Adrenal gland (tissue), 12 donors: ENCODE measurements around the gene PRDM15. TPM values are rescaled to one million over a fixed set of nuclear protein-coding genes. Genes with fewer than 3 reads are reported as not detected.

Source experiments
- DNase-seq, 7 donors: peaks; one replicate each; pipeline ENCODE4 v3.0.0-alpha.2; 2019 to 2020
- H3K27ac ChIP-seq, 5 donors: fragments of 200-600 bp; sonication (generic) in 4 of 5; 1 replicate in 3 of 5; 2 replicates in 2 of 5; pipeline versions ENCODE4 v1.5.1 to v1.8.0; 2016 to 2020; ENCODE audit warnings: mild to moderate bottlenecking in 1 of 5
- H3K27me3 ChIP-seq: fragments of 200-600 bp; 2 replicates; pipeline ENCODE4 v1.8.0; 2021
- H3K36me3 ChIP-seq, 2 donors: fragments of 200-600 bp; replicated peaks in 1 of 2; 1 replicate in 1 of 2; 2 replicates in 1 of 2; pipeline versions ENCODE4 v1.5.1 to v1.8.0; 2018 to 2022
- H3K4me1 ChIP-seq, 2 donors: fragments of 200-600 bp; replicated peaks in 1 of 2; 1 replicate in 1 of 2; 2 replicates in 1 of 2; pipeline versions ENCODE4 v1.5.1 to v1.8.0; 2018 to 2021
- H3K4me3 ChIP-seq, 4 donors: fragments of 200-600 bp; sonication (generic) in 3 of 4; one replicate each; pipeline ENCODE4 v1.5.1; 2016 to 2018
- H3K9me3 ChIP-seq, 3 donors: fragments of 200-600 bp; sonication (generic) in 1 of 3; replicated peaks in 1 of 3; 1 replicate in 2 of 3; 2 replicates in 1 of 3; pipeline versions ENCODE4 v1.5.1 to v1.8.0; 2016 to 2021
- POLR2A ChIP-seq, 2 donors: fragments of 450-650 bp; IDR thresholded peaks; one replicate each; pipeline ENCODE4 v1.6.1; 2017; ENCODE audit warnings: antibody characterized with exemption in 2 of 2, mild to moderate bottlenecking in 2 of 2, moderate library complexity in 1 of 2
- WGBS, 4 donors: extraction: QIAGEN DNeasy Blood & Tissue Kit in 2 of 4; methylation state at CpG; one replicate each; pipeline versions ENCODE4 v1.1.5 to v1.1.7; 2013 to 2017; 5-methylcytosine and 5-hydroxymethylcytosine counted together
- intact Hi-C, 2 donors: fragments of 100-400 bp; cut with DNase I; formaldehyde crosslinking; loops; one replicate each; pipeline versions ENCODE4 v1.14.1 to v1.15.0; 2022 to 2023
- polyA plus RNA-seq, 3 donors: library from polyadenylated mRNA; stranded (reverse); fragments of 200-250 nt in 2 of 3; fragments of 350-450 nt in 1 of 3; fragmentation: Illumina TruSeq in 1 of 3; extraction: RNeasy Lipid Tissue Mini Kit (QIAGEN cat#74804) in 1 of 3; gene quantifications; one replicate each; pipeline ENCODE4 v1.2.3, GENCODE V29; 2013 to 2014
- total RNA-seq, 9 donors: library from RNA; depleted of rRNA in 4 of 9; stranded (reverse); fragments of >200 nt in 4 of 9; fragments of 120-200 nt in 1 of 9; fragmentation: NEBNext Ultra II Directional in 1 of 9; extraction: Animal tissue kit (Norgen Biotek cat#: 25700) in 1 of 9; gene quantifications; one replicate each; pipeline versions ENCODE4 v1.1.0 to v1.2.4, GENCODE V29; 2013 to 2023
- TF ChIP-seq, protein P1 (sequence below), 6 experiments: fragments of 450-650 bp in 4 of 6; fragments of 200-600 bp in 2 of 6; sonication (generic) in 1 of 6; IDR thresholded peaks; 1 replicate in 5 of 6; 2 replicates in 1 of 6; pipeline versions ENCODE4 v1.5.1 to v1.8.0; 2016 to 2021; ENCODE audit warnings: antibody characterized with exemption in 6 of 6, mild to moderate bottlenecking in 2 of 6, moderate library complexity in 1 of 6
- donor health status: healthy with polysubstance abuse.
- donor health status: Bipolar disorder and iron deficiency.
- donor health status: DM: yes; HTN: yes; CAD: no.
- donor health status: DM: no; HTN: no; CAD: no.
- donor health status: DM: no; HTN: no; CAD: no.
- donor health status: DM: yes; HTN: yes; CAD: no.

PRDM15 gene
- total and polyA plus RNA-seq, 12 donors: 2.9 to 6.7 (median 4.0) TPM

DNA sequence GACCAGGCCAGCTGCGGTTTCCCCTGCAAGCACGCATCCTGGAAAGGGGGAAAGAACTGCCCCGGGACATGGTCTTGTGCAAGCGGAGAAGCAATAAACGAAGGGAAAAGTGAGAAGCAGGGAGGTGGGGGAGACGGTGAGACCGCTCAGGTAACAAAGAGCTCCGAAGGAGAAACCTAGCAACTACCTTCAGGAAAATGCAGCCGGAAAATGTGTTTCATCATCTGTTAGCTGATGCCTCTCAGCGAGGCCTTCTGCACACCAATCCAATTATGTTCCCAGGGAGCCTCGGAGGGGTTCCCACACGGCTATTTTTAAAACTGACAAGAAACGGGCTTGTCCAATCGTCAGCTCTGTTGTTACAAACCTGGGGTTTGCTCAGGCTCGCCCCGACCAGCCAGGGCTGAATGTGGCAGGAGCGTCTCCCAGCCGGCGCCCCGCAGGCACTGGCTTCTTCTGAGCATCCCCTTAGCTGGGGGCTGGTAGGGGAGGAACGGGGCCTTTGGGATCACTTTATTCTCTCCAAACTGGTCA lies 115.7 kb downstream of the PRDM15 start:
- no peaks in the 10 kb centered on the region for H3K9me3 ChIP-seq
- H3K36me3 ChIP-seq: no peaks in the 10 kb centered on the region
- peaks cover 71% of the 10 kb centered on the region for H3K27me3 ChIP-seq
- intact Hi-C loops: no loop called here
- TF ChIP-seq, protein P1, sequence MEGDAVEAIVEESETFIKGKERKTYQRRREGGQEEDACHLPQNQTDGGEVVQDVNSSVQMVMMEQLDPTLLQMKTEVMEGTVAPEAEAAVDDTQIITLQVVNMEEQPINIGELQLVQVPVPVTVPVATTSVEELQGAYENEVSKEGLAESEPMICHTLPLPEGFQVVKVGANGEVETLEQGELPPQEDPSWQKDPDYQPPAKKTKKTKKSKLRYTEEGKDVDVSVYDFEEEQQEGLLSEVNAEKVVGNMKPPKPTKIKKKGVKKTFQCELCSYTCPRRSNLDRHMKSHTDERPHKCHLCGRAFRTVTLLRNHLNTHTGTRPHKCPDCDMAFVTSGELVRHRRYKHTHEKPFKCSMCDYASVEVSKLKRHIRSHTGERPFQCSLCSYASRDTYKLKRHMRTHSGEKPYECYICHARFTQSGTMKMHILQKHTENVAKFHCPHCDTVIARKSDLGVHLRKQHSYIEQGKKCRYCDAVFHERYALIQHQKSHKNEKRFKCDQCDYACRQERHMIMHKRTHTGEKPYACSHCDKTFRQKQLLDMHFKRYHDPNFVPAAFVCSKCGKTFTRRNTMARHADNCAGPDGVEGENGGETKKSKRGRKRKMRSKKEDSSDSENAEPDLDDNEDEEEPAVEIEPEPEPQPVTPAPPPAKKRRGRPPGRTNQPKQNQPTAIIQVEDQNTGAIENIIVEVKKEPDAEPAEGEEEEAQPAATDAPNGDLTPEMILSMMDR (IDR thresholded peaks at IDR 0.05): no peak
- DNase-seq: no peak
- no peak overlapping the region for H3K27ac ChIP-seq
- H3K4me3 ChIP-seq: no peak overlapping the region
- peaks cover 0 to 15% of the 10 kb centered on the region in 2 donors for H3K4me1 ChIP-seq
- WGBS, 4 donors: 40 to 52% (median 46%) methylated on average over 17 to 21 of the region's 21 CpGs

DNA sequence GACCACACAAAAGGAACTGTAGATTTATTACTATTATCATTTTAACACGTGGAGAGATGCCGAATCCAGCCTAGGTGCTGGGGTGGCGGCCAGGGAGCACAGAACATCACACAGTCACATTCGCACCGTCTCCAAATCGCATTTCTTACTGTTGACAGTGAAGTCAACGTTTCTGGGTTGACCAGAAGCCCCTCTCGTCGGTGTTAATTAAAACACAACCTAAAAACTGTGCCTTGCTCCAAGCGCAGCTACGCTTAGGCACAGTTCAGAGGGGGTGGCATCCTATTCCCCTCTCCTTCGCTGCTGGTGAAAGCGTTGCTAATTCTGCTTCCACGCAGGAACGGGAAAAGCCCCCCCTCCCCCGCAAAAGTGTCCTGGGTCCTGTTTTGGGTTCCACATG lies 116.4 kb downstream of the PRDM15 start:
- 27 to 39% (median 29%) methylated on average over 15 to 16 of the region's 16 CpGs for WGBS, 4 donors
- no peak for DNase-seq
- intact Hi-C loops: no loop called here
- no peaks in the 10 kb centered on the region for H3K36me3 ChIP-seq
- H3K4me1 ChIP-seq: peaks cover 0 to 8% of the 10 kb centered on the region in 2 donors
- H3K27me3 ChIP-seq: peaks cover 64% of the 10 kb centered on the region
- H3K9me3 ChIP-seq: no peaks in the 10 kb centered on the region
- no peak overlapping the region for H3K4me3 ChIP-seq
- no peak overlapping the region for H3K27ac ChIP-seq
- no peak for TF ChIP-seq POLR2A (IDR thresholded peaks at IDR 0.05)
- TF ChIP-seq, protein P1 (IDR thresholded peaks at IDR 0.05): no peak

DNA sequence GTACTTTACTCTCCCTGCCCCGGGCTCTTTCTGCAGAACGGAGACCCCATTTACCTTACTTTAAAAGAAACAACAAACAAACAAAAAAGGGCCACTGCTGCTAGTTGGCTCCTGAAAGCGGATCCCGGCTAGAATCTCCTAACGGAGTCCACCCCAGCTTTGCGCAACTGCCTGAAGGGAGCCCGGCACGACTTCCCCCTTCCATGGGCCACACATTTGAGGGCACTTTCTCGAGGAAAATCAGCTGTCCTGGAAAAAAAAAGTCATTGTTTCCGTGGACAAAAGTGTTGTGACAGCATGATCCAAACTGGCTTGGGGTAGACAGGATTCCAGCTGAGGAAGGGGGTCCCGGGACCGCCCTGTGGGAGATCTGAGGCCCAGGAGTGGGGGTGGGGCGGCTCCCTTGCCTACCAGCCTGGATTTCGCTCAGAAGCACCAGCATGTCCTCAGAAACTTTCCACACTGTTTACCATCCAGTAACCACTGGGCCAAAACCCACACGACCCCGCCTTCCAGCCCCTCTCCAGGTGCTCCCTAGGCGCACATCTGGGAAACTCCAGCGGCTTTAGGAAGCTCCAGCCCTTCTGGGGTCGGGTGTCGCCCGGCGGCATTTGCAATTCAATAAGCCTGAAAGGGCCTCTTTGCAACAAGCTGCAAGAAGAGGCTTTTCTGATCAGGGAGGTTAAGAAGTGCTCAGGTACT lies 117.1 kb downstream of the PRDM15 start:
- no peak overlapping the region for H3K4me3 ChIP-seq
- H3K36me3 ChIP-seq: no peaks in the 10 kb centered on the region
- TF ChIP-seq, protein P1 (IDR thresholded peaks at IDR 0.05): no peak
- peak overlapping the region in 3 of 5 donors; percentile 37 to 67 (median 47) for H3K27ac ChIP-seq
- DNase-seq: peak in 5 of 7 donors; percentile 31 to 45 (median 36)
- WGBS, 4 donors: 17 to 29% (median 19%) methylated on average over 20 to 22 of the region's 22 CpGs
- H3K4me1 ChIP-seq: peaks cover 0 to 7% of the 10 kb centered on the region in 2 donors
- peaks cover 57% of the 10 kb centered on the region for H3K27me3 ChIP-seq
- intact Hi-C loops: no loop called here
- no peaks in the 10 kb centered on the region for H3K9me3 ChIP-seq

DNA sequence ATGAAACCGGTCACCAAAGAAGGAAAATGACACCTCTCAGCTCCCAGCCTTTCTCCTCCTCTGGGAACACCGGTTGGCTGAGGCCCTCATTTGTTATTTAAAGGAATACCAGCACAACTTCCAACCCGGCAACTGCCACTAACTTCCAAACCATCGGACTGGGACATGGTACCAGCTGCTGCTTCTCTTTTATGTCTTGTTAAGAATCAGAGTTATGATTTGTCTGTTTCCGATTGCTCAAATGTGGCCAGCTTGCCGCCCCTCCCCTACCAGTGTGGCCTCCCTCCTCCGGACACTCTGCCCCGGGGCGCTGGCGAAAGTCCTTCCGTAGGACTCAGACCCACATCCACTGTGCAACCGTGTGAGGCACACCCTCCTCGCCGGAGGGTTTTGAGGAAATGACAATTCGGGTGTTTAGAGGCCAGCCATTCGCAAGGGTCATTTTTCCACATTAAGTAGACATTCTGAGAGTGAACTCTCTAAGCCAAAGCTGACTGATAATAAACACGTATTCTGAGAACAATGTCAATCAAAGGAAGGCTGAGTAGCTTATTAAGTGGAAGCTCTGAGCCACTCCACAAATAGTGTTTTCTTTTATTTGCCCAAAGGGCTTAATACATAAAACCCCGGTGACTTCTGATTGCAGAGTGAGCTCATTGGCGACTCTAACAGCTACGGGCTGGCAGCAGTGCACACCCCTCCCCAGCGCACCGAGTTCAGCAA lies 117.8 kb downstream of the PRDM15 start:
- TF ChIP-seq, protein P1 (IDR thresholded peaks at IDR 0.05): no peak
- no peak for TF ChIP-seq POLR2A (IDR thresholded peaks at IDR 0.05)
- Histone ChIP-seq H3K4me1 (peaks cover 0 to 1% of the 10 kb centered on the region in 2 donors), H3K9me3 (no peaks in the 10 kb centered on the region), H3K27ac (peak overlapping the region in 3 of 5 donors; percentile 37 to 67 (median 47)), H3K36me3 (no peaks in the 10 kb centered on the region), H3K4me3 (peak overlapping the region in 1 of 4 donors; percentile 17), H3K27me3 (peaks cover 50% of the 10 kb centered on the region)
- DNase-seq: peak in 6 of 7 donors; percentile 43 to 61 (median 45)
- WGBS, 4 donors: 22 to 36% (median 24%) methylated on average over 21 to 22 of the region's 22 CpGs
- intact Hi-C loops: no loop called here
